CD4-positive, alpha-beta T cell treated with Interleukin-4 for 1 hour (primary cell): Measurements from ENCODE around the gene CLEC16A.
A peak's percentile ranks its signal among the peaks of the same experiment; 100 is the strongest.

Experiments
- DNase-seq, 2 donors: peaks; one replicate each; pipeline ENCODE4 v3.0.0-alpha.2; 2020 to 2022

CLEC16A gene

GRCh38 chr16:11104168-11105037 is 160.0 kb downstream of the CLEC16A start:
- DNase-seq: no peak

- DNase-seq: peak; percentile 30 to 60
Measured at GRCh38 chr16:11105038-11105903, 160.9 kb downstream of the CLEC16A start.

- no peak for DNase-seq
Measured at GRCh38 chr16:11106726-11107125, 162.4 kb downstream of the CLEC16A start.

- DNase-seq: no peak
Measured at GRCh38 chr16:11107780-11108465, 163.6 kb downstream of the CLEC16A start.

GRCh38 chr16:11108466-11108805 is 164.1 kb downstream of the CLEC16A start:
- DNase-seq: no peak

GRCh38 chr16:11109566-11109965 is 165.2 kb downstream of the CLEC16A start:
- DNase-seq: no peak

- no peak for DNase-seq
Measured at GRCh38 chr16:11111150-11111549, 166.8 kb downstream of the CLEC16A start.

GRCh38 chr16:11111856-11112634 is 167.7 kb downstream of the CLEC16A start:
- DNase-seq: no peak

GRCh38 chr16:11112723-11113348 is 168.5 kb downstream of the CLEC16A start:
- DNase-seq: no peak

- DNase-seq: peak; percentile 32 to 66
Measured at GRCh38 chr16:11114366-11115164, 170.2 kb downstream of the CLEC16A start.

GRCh38 chr16:11117576-11118211 is 173.3 kb downstream of the CLEC16A start:
- DNase-seq: no peak

GRCh38 chr16:11118479-11118878 is 174.1 kb downstream of the CLEC16A start:
- DNase-seq: no peak

GRCh38 chr16:11121083-11121608 is 176.8 kb downstream of the CLEC16A start:
- DNase-seq: no peak

- DNase-seq: no peak
Measured at GRCh38 chr16:11121914-11122692, 177.7 kb downstream of the CLEC16A start.

GRCh38 chr16:11123666-11124065 is 179.3 kb downstream of the CLEC16A start:
- DNase-seq: no peak

- no peak for DNase-seq
Measured at GRCh38 chr16:11125936-11126335, 181.6 kb downstream of the CLEC16A start.

GRCh38 chr16:11126399-11127054 is 182.2 kb downstream of the CLEC16A start:
- no peak for DNase-seq

- no peak for DNase-seq
Measured at GRCh38 chr16:11127610-11128195, 183.3 kb downstream of the CLEC16A start.
